A204.1 (cell line): ENCODE data around the gene PLBD2.

Source experiments
- FAIRE-seq: peaks from 2 replicates; lab custom pipeline; 2012; peaks lifted over from hg19 to GRCh38; lab: Jason Lieb, UNC

Gene PLBD2

GRCh38 chr12:113358381-113359132 is at the start of gene PLBD2:
TSS of gene PLBD2 (plus strand) at chr12:113358587. CDS start at chr12:113358601, 14 bp downstream.
- no peak for FAIRE-seq

- FAIRE-seq = no peak
Observed at GRCh38 chr12:113310489-113310888, 47.9 kb upstream of the PLBD2 start.

GRCh38 chr12:113314121-113314529 is 44.3 kb upstream of the PLBD2 start:
- no peak for FAIRE-seq

- FAIRE-seq = no peak
Observed at GRCh38 chr12:113315358-113315757, 43.0 kb upstream of the PLBD2 start.

- no peak for FAIRE-seq
Observed at GRCh38 chr12:113316155-113316554, 42.2 kb upstream of the PLBD2 start.

GRCh38 chr12:113317122-113317521 is 41.3 kb upstream of the PLBD2 start:
- FAIRE-seq = no peak

GRCh38 chr12:113318046-113318656 is 40.2 kb upstream of the PLBD2 start:
- no peak for FAIRE-seq

GRCh38 chr12:113318900-113319628 is 39.3 kb upstream of the PLBD2 start:
- FAIRE-seq = no peak

- FAIRE-seq = no peak
Observed at GRCh38 chr12:113320401-113320800, 38.0 kb upstream of the PLBD2 start.

GRCh38 chr12:113322343-113322742 is 36.0 kb upstream of the PLBD2 start:
- FAIRE-seq = no peak

- no peak for FAIRE-seq
Observed at GRCh38 chr12:113325916-113326315, 32.5 kb upstream of the PLBD2 start.

- no peak for FAIRE-seq
Observed at GRCh38 chr12:113326775-113327395, 31.5 kb upstream of the PLBD2 start.

GRCh38 chr12:113328368-113328889 is 30.0 kb upstream of the PLBD2 start:
- FAIRE-seq = no peak

GRCh38 chr12:113329022-113329790 is 29.2 kb upstream of the PLBD2 start:
- no peak for FAIRE-seq

GRCh38 chr12:113329791-113330417 is 28.5 kb upstream of the PLBD2 start:
- no peak for FAIRE-seq

- FAIRE-seq = no peak
Observed at GRCh38 chr12:113330505-113330904, 27.9 kb upstream of the PLBD2 start.

GRCh38 chr12:113332688-113333417 is 25.5 kb upstream of the PLBD2 start:
- no peak for FAIRE-seq

GRCh38 chr12:113333418-113333750 is 25.0 kb upstream of the PLBD2 start:
- FAIRE-seq = no peak

- FAIRE-seq = no peak
Observed at GRCh38 chr12:113333877-113334785, 24.3 kb upstream of the PLBD2 start.
